ENCODE data around the gene NOD1.

The NOD1 gene

DNA sequence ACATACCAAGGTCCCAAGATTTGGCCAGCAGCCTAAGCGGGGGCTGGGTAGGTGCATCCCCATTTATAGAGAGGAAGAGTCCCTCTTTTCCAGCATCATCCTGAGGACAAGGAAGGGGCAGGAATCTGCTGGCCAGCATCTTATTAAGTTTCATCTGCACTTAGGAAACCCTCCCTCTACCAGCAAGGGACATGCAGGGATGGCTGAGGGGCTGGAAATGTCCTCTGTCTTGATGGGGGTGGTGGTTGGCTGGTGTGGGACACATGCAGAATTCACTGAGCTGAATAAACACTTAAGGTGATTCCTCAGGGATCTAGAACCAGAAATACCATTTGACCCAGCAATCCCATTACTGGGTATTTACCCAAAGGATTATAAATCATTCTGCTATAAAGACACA lies 42.1 kb downstream of the NOD1 start (continued):
- TF ChIP-seq ZNF565 (CRISPR knock-in tag; conservative IDR thresholded peaks at IDR 0.05; ENCODE audit: low read depth): no peak
- no peak for TF ChIP-seq ZFP30 (CRISPR knock-in tag; IDR thresholded peaks at IDR 0.05)
- no peak for TF ChIP-seq RARB (CRISPR knock-in tag; IDR thresholded peaks at IDR 0.05)

- TF ChIP-seq ZFP30 (CRISPR knock-in tag; IDR thresholded peaks at IDR 0.05) (no peak), ZFP3 (CRISPR knock-in tag; IDR thresholded peaks at IDR 0.05) (no peak), OSR1 (CRISPR knock-in tag; IDR thresholded peaks at IDR 0.05) (no peak), ZNF565 (CRISPR knock-in tag; conservative IDR thresholded peaks at IDR 0.05; ENCODE audit: low read depth) (no peak), RARB (CRISPR knock-in tag; IDR thresholded peaks at IDR 0.05) (no peak)
- ATAC-seq: no peak
These were observed 42.5 kb downstream of the NOD1 start for GRCh38 chr7:30436046-30436445.

DNA sequence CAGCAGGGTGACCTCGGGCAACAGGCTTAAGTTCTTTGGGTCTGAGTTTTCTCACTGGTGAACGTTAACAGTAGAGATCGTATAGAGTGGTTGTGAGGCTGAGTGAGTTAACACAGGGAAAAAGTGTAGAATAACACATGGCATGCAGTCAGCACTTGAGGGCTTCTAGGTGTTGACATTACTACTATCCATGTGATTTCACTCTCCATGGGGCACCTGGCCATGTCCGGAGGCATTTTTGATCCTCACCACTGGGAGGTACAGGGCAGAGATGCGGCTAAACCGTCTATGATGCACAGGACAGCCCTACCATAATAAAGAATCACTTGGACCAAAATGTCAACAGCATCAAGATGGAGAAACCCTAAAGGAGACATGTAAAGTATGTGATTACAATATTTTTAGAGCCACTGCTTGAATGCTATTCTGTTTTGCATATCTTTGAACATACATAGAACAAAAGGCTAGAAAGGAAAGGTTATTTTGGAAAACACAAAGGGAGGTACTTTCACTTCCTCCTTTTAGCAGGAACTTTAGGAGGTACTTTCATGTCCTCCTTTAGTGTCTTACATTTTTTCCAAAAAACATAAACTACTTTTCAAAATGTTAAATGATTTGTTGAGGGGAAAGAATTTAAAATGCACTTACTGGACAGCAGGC lies 44.3 kb downstream of the NOD1 start:
- no peak for ATAC-seq

DNA sequence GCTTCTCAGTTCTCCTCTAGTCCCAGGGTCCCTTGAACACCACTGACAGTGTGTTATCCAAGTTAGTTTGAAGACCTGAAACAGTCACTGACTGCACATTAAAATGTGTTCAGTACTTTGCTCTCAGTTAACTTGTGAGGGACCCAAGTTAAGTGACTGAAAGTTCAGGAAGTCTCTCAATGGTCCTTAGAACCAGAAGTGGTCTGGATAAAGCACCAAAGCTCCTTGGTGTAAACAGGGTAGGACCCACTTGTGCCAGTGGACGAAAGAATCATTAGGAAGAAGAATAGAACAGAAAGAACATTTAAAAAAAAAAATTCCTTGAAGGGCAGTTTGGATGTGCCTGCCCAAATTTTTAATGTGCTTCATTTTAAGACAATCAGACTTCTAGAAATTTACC lies 45.1 kb downstream of the NOD1 start:
- TF ChIP-seq ZC3H10 (CRISPR knock-in tag; IDR thresholded peaks at IDR 0.05): no peak
- TF ChIP-seq RARB (CRISPR knock-in tag; IDR thresholded peaks at IDR 0.05): no peak
- no peak for TF ChIP-seq ISL1 (CRISPR knock-in tag; IDR thresholded peaks at IDR 0.05)
- no peak for TF ChIP-seq ZNF8 (CRISPR knock-in tag; IDR thresholded peaks at IDR 0.05)
- TF ChIP-seq ZNF70 (CRISPR knock-in tag; IDR thresholded peaks at IDR 0.05): no peak
- no peak for TF ChIP-seq GLIS3 (CRISPR knock-in tag; IDR thresholded peaks at IDR 0.05)
- no peak for TF ChIP-seq ZNF565 (CRISPR knock-in tag; conservative IDR thresholded peaks at IDR 0.05; ENCODE audit: low read depth)
- TF ChIP-seq PATZ1 (CRISPR knock-in tag; IDR thresholded peaks at IDR 0.05; ENCODE audit: borderline replicate concordance): no peak
- TF ChIP-seq SNAI2 (CRISPR knock-in tag; IDR thresholded peaks at IDR 0.05): no peak
- TF ChIP-seq POU6F1 (CRISPR knock-in tag; IDR thresholded peaks at IDR 0.05; ENCODE audit: borderline replicate concordance, low read depth): no peak
- TF ChIP-seq ESRRG (CRISPR knock-in tag; IDR thresholded peaks at IDR 0.05): no peak
- TF ChIP-seq, protein P1, sequence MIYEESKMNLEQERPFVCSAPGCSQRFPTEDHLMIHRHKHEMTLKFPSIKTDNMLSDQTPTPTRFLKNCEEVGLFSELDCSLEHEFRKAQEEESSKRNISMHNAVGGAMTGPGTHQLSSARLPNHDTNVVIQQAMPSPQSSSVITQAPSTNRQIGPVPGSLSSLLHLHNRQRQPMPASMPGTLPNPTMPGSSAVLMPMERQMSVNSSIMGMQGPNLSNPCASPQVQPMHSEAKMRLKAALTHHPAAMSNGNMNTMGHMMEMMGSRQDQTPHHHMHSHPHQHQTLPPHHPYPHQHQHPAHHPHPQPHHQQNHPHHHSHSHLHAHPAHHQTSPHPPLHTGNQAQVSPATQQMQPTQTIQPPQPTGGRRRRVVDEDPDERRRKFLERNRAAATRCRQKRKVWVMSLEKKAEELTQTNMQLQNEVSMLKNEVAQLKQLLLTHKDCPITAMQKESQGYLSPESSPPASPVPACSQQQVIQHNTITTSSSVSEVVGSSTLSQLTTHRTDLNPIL (CRISPR knock-in tag; IDR thresholded peaks at IDR 0.05; ENCODE audit: low read depth): no peak
- TF ChIP-seq ZFP30 (CRISPR knock-in tag; IDR thresholded peaks at IDR 0.05): no peak
- no peak for TF ChIP-seq ARNTL (CRISPR knock-in tag; IDR thresholded peaks at IDR 0.05; ENCODE audit: borderline replicate concordance, low read depth)
- TF ChIP-seq BACH2 (CRISPR knock-in tag; IDR thresholded peaks at IDR 0.05; ENCODE audit: borderline replicate concordance): no peak
- ATAC-seq: no peak

More for the DNA sequence above, 44.3 kb downstream of the NOD1 start:
- TF ChIP-seq ESRRG (CRISPR knock-in tag; IDR thresholded peaks at IDR 0.05) (no peak), ZC3H10 (CRISPR knock-in tag; IDR thresholded peaks at IDR 0.05) (no peak)

DNA sequence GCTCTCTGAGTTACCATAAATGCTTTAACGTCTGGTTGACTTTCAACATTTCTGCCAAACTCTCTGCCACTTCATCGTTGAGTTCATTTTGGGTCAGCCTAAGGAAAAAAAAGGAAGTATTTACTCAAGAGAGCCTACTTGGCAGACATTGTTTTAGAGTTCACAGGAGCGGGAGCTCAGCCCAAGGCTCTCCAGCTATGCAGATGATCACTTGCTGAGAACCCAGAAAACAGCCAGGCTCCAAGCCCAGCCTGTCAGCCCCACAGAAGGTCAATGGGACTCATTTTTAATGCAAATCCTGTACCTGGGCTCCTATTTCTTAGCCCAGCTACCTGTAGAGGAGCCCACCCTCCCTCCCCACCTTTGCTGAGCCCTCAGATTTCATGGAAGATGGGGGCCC lies 45.5 kb downstream of the NOD1 start:
- ATAC-seq: no peak; the same call in 2 of the 3 replicates
- TF ChIP-seq CSDC2 (CRISPR knock-in tag; IDR thresholded peaks at IDR 0.05): no peak
- TF ChIP-seq ARNTL (CRISPR knock-in tag; IDR thresholded peaks at IDR 0.05; ENCODE audit: borderline replicate concordance, low read depth): no peak
- no peak for TF ChIP-seq PPARA (CRISPR knock-in tag; IDR thresholded peaks at IDR 0.05; ENCODE audit: borderline replicate concordance)
- TF ChIP-seq BACH2 (CRISPR knock-in tag; IDR thresholded peaks at IDR 0.05; ENCODE audit: borderline replicate concordance): no peak

GRCh38 chr7:30430777-30431176 lies 47.8 kb downstream of the NOD1 start:
- TF ChIP-seq TSHZ2 (CRISPR knock-in tag; IDR thresholded peaks at IDR 0.05) (no peak), TOX (CRISPR knock-in tag; IDR thresholded peaks at IDR 0.05; ENCODE audit: borderline replicate concordance) (no peak), SNAI2 (CRISPR knock-in tag; IDR thresholded peaks at IDR 0.05) (no peak), CSRNP3 (CRISPR knock-in tag; IDR thresholded peaks at IDR 0.05) (no peak), ZC3H10 (CRISPR knock-in tag; IDR thresholded peaks at IDR 0.05) (no peak), PATZ1 (CRISPR knock-in tag; IDR thresholded peaks at IDR 0.05; ENCODE audit: borderline replicate concordance) (no peak), ZFP3 (CRISPR knock-in tag; IDR thresholded peaks at IDR 0.05) (no peak)
- peak; percentile 13; the same call in 1 of the 3 replicates for ATAC-seq
